ENCODE data around the gene PLEKHB1.

The PLEKHB1 gene

GRCh38 chr11:73635721-73636120 is 10.7 kb upstream of the PLEKHB1 start:
- DNase-seq (ENCODE audit: low read depth) = no peak
- no peak for TF ChIP-seq CTCF (conservative IDR thresholded peaks at IDR 0.05; ENCODE audit: control insufficient read depth, insufficient read depth, low read depth, low read length)
- H3K4me3 ChIP-seq (ENCODE audit: control insufficient read depth, low read depth, low read length) = no peak overlapping the region

- no peak for TF ChIP-seq CTCF (conservative IDR thresholded peaks at IDR 0.05; ENCODE audit: control insufficient read depth, insufficient read depth, low read depth, low read length)
- no peak overlapping the region for H3K4me3 ChIP-seq (ENCODE audit: control insufficient read depth, low read depth, low read length)
- DNase-seq (ENCODE audit: low read depth) = no peak
These were observed 10.1 kb upstream of the PLEKHB1 start for GRCh38 chr11:73636249-73636648.

- no peak overlapping the region for H3K4me3 ChIP-seq (ENCODE audit: control insufficient read depth, low read depth, low read length)
- no peak for DNase-seq (ENCODE audit: low read depth)
- TF ChIP-seq CTCF (conservative IDR thresholded peaks at IDR 0.05; ENCODE audit: control insufficient read depth, insufficient read depth, low read depth, low read length) = no peak
These were observed 9.4 kb upstream of the PLEKHB1 start for GRCh38 chr11:73637012-73637411.

GRCh38 chr11:73640592-73640991 is 5.8 kb upstream of the PLEKHB1 start:
- no peak for DNase-seq (ENCODE audit: low read depth)
- H3K4me3 ChIP-seq (ENCODE audit: control insufficient read depth, low read depth, low read length) = no peak overlapping the region
- TF ChIP-seq CTCF (conservative IDR thresholded peaks at IDR 0.05; ENCODE audit: control insufficient read depth, insufficient read depth, low read depth, low read length) = no peak

GRCh38 chr11:73641668-73642067 is 4.7 kb upstream of the PLEKHB1 start:
- no peak for TF ChIP-seq CTCF (conservative IDR thresholded peaks at IDR 0.05; ENCODE audit: control insufficient read depth, insufficient read depth, low read depth, low read length)
- no peak overlapping the region for H3K4me3 ChIP-seq (ENCODE audit: control insufficient read depth, low read depth, low read length)
- DNase-seq (ENCODE audit: low read depth) = no peak

GRCh38 chr11:73645121-73645969 is 1.0 kb upstream of the PLEKHB1 start:
- DNase-seq (ENCODE audit: low read depth) = no peak
- peak overlapping the region; percentile 19 for H3K4me3 ChIP-seq (ENCODE audit: control insufficient read depth, low read depth, low read length)
- TF ChIP-seq CTCF (conservative IDR thresholded peaks at IDR 0.05; ENCODE audit: control insufficient read depth, insufficient read depth, low read depth, low read length) = no peak

Measured in fibroblast of mammary gland (primary cell).